Osteocyte (in vitro differentiated cells): ENCODE results near the gene MIS18A. TPM values are rescaled to one million over a fixed set of nuclear protein-coding genes. Genes with fewer than 3 reads are reported as not detected.

Source experiments
- DNase-seq: peaks from one replicate; pipeline ENCODE4 v3.0.0; 2021; ENCODE audit warnings: mixed read lengths; ENCODE audit not compliant: unreplicated experiment; ENCODE audit errors: extremely low spot score
- H3K27ac Mint-ChIP-seq: one replicate; pipeline ENCODE4 v1.8.0; 2021; ENCODE audit warnings: mild to moderate bottlenecking, mixed read lengths; ENCODE audit not compliant: unreplicated experiment
- H3K27me3 Mint-ChIP-seq: one replicate; pipeline ENCODE4 v1.8.0; 2021; ENCODE audit warnings: mixed read lengths; ENCODE audit not compliant: unreplicated experiment
- H3K36me3 Mint-ChIP-seq: one replicate; pipeline ENCODE4 v1.8.0; 2021; ENCODE audit warnings: mixed read lengths; ENCODE audit not compliant: unreplicated experiment
- H3K4me1 Mint-ChIP-seq: one replicate; pipeline ENCODE4 v1.8.0; 2021; ENCODE audit warnings: mixed read lengths; ENCODE audit not compliant: unreplicated experiment
- H3K4me3 Mint-ChIP-seq: one replicate; pipeline ENCODE4 v1.8.0; 2021; ENCODE audit warnings: mild to moderate bottlenecking, moderate library complexity, mixed read lengths; ENCODE audit not compliant: unreplicated experiment
- H3K9me3 Mint-ChIP-seq: one replicate; pipeline ENCODE4 v1.8.0; 2021; ENCODE audit warnings: mixed read lengths; ENCODE audit not compliant: unreplicated experiment
- CTCF ChIP-seq: fragments of 200-600 bp; sonication (generic); IDR thresholded peaks from 2 replicates; pipeline ENCODE4 v1.5.0; 2021; ENCODE audit warnings: antibody characterized with exemption, mild to moderate bottlenecking, moderate library complexity
- total RNA-seq: library from RNA; stranded (reverse); gene quantifications from 2 replicates; pipeline ENCODE4 v1.2.1, GENCODE V29; 2021

MIS18A gene
- total RNA-seq, 1 donor from 2014 or later = 7.2 TPM

GRCh38 chr21:32257962-32258785 lies 20.7 kb downstream of the MIS18A start:
- Mint-ChIP-seq H3K4me3 (no peak overlapping the region), H3K27me3 (no peaks in the 10 kb centered on the region), H3K4me1 (peaks cover 20% of the 10 kb centered on the region), H3K9me3 (no peaks in the 10 kb centered on the region), H3K27ac (peak overlapping the region; percentile 27), H3K36me3 (no peaks in the 10 kb centered on the region)
- TF ChIP-seq CTCF = peak; percentile 86
- DNase-seq = peak; percentile 88

- Mint-ChIP-seq H3K9me3 (no peaks in the 10 kb centered on the region), H3K27me3 (peaks cover 5% of the 10 kb centered on the region), H3K4me1 (peaks cover 20% of the 10 kb centered on the region), H3K27ac (peak overlapping the region; percentile 93), H3K36me3 (no peaks in the 10 kb centered on the region), H3K4me3 (peak overlapping the region; percentile 23)
- no peak for TF ChIP-seq CTCF
- DNase-seq = peak; percentile 92
Measured at GRCh38 chr21:32256873-32257620, 21.8 kb downstream of the MIS18A start.

DNA sequence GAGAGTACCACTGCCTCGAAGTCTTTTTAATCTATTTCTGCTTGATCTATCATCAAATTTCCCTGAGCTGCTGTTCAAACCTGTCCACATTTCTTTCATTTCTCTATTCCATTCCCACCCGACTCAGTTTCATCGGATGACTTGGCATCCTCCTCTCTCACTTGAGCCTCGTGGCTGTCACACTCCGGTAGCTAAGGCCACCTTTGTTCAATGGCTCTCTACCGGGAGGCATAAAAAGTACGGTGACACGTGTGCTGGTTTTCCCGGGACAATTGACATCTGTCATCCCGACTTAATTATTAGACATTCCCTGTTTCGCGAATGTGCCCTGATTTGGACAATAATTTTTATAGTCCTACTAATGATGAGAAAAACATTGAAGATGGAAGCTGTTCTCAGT lies 22.6 kb downstream of the MIS18A start:
- Mint-ChIP-seq H3K9me3 (no peaks in the 10 kb centered on the region), H3K27ac (peak overlapping the region; percentile 93), H3K4me1 (peaks cover 20% of the 10 kb centered on the region), H3K36me3 (no peaks in the 10 kb centered on the region), H3K4me3 (no peak overlapping the region), H3K27me3 (peaks cover 12% of the 10 kb centered on the region)
- TF ChIP-seq CTCF = no peak
- no peak for DNase-seq

- DNase-seq = no peak
- H3K36me3 Mint-ChIP-seq = no peaks in the 10 kb centered on the region
- no peak for TF ChIP-seq CTCF
- H3K4me1 Mint-ChIP-seq = peaks cover 30% of the 10 kb centered on the region
- H3K9me3 Mint-ChIP-seq = no peaks in the 10 kb centered on the region
- no peak overlapping the region for H3K4me3 Mint-ChIP-seq
- H3K27ac Mint-ChIP-seq = no peak overlapping the region
- peaks cover 17% of the 10 kb centered on the region for H3K27me3 Mint-ChIP-seq
Measured at GRCh38 chr21:32253215-32253641, 25.6 kb downstream of the MIS18A start.

GRCh38 chr21:32252136-32252535 lies 26.7 kb downstream of the MIS18A start:
- DNase-seq = peak; percentile 5
- TF ChIP-seq CTCF = no peak
- H3K9me3 Mint-ChIP-seq = no peaks in the 10 kb centered on the region
- no peak overlapping the region for H3K4me3 Mint-ChIP-seq
- H3K27me3 Mint-ChIP-seq = peaks cover 26% of the 10 kb centered on the region
- H3K36me3 Mint-ChIP-seq = no peaks in the 10 kb centered on the region
- no peak overlapping the region for H3K27ac Mint-ChIP-seq
- peaks cover 27% of the 10 kb centered on the region for H3K4me1 Mint-ChIP-seq
